Measurements from ENCODE around the gene SWSAP1.

SWSAP1 gene

DNA sequence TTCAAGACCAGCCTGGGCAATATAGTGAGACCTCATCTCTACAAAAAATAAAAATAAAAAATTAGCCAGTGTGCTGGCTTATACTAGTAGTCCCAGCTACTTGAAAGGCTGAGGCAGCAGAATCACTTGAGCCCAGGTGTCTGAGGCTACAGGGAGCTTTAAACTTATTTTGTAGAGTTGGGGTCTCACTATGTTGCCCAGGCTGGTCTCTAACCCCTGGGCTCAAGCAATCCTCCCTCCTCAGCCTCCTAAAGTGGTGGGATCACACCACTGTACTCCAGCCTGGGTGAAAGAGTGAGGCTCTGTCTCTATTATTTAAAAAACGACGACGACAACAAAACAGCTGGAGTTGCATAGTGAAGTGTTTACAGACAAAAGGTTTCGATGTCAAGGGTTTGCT is 43.0 kb upstream of the SWSAP1 start:
- TF ChIP-seq FOXP2 (optimal IDR thresholded peaks at IDR 0.05; ENCODE audit: borderline replicate concordance, extremely low read depth, extremely low read length, insufficient read depth): no peak
- TF ChIP-seq SIN3A (IDR thresholded peaks at IDR 0.05; ENCODE audit: borderline replicate concordance, insufficient read depth, low read length): no peak
- TF ChIP-seq POLR2AphosphoS5 (IDR thresholded peaks at IDR 0.05; ENCODE audit: low read depth, low read length): no peak
- no peak for TF ChIP-seq TAF1 (IDR thresholded peaks at IDR 0.05; ENCODE audit: borderline replicate concordance, insufficient read depth, low read length)
- TF ChIP-seq, protein P1, sequence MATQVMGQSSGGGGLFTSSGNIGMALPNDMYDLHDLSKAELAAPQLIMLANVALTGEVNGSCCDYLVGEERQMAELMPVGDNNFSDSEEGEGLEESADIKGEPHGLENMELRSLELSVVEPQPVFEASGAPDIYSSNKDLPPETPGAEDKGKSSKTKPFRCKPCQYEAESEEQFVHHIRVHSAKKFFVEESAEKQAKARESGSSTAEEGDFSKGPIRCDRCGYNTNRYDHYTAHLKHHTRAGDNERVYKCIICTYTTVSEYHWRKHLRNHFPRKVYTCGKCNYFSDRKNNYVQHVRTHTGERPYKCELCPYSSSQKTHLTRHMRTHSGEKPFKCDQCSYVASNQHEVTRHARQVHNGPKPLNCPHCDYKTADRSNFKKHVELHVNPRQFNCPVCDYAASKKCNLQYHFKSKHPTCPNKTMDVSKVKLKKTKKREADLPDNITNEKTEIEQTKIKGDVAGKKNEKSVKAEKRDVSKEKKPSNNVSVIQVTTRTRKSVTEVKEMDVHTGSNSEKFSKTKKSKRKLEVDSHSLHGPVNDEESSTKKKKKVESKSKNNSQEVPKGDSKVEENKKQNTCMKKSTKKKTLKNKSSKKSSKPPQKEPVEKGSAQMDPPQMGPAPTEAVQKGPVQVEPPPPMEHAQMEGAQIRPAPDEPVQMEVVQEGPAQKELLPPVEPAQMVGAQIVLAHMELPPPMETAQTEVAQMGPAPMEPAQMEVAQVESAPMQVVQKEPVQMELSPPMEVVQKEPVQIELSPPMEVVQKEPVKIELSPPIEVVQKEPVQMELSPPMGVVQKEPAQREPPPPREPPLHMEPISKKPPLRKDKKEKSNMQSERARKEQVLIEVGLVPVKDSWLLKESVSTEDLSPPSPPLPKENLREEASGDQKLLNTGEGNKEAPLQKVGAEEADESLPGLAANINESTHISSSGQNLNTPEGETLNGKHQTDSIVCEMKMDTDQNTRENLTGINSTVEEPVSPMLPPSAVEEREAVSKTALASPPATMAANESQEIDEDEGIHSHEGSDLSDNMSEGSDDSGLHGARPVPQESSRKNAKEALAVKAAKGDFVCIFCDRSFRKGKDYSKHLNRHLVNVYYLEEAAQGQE (IDR thresholded peaks at IDR 0.05; ENCODE audit: insufficient read depth in 1 of 2, low read depth in 2 of 2, low read length in 2 of 2): no peak

DNA sequence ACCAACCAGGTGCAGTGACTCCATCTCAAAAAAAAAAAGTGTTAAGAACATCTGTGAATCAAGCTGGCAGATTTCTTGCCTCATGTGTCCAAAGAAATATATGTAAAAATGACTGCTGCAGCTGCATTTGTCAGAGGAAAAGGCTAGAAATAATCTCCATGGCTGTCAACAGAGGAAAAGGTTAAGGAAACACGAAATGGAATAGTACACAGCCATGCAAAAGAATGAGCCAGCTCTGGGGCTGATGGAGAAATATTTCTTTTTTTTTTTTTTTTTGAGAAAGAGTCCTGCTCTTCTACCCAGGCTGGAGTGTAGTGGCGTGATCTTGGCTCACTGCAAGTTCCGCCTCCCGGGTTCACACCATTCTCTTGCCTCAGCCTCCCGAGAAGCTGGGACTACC is 41.6 kb upstream of the SWSAP1 start:
- TF ChIP-seq POLR2AphosphoS5 (IDR thresholded peaks at IDR 0.05; ENCODE audit: low read depth, low read length) (no peak), TAF1 (IDR thresholded peaks at IDR 0.05; ENCODE audit: borderline replicate concordance, insufficient read depth, low read length) (no peak), FOXP2 (optimal IDR thresholded peaks at IDR 0.05; ENCODE audit: borderline replicate concordance, extremely low read depth, extremely low read length, insufficient read depth) (no peak), SIN3A (IDR thresholded peaks at IDR 0.05; ENCODE audit: borderline replicate concordance, insufficient read depth, low read length) (no peak)
- TF ChIP-seq, protein P1 (IDR thresholded peaks at IDR 0.05; ENCODE audit: insufficient read depth in 1 of 2, low read depth in 2 of 2, low read length in 2 of 2): no peak

DNA sequence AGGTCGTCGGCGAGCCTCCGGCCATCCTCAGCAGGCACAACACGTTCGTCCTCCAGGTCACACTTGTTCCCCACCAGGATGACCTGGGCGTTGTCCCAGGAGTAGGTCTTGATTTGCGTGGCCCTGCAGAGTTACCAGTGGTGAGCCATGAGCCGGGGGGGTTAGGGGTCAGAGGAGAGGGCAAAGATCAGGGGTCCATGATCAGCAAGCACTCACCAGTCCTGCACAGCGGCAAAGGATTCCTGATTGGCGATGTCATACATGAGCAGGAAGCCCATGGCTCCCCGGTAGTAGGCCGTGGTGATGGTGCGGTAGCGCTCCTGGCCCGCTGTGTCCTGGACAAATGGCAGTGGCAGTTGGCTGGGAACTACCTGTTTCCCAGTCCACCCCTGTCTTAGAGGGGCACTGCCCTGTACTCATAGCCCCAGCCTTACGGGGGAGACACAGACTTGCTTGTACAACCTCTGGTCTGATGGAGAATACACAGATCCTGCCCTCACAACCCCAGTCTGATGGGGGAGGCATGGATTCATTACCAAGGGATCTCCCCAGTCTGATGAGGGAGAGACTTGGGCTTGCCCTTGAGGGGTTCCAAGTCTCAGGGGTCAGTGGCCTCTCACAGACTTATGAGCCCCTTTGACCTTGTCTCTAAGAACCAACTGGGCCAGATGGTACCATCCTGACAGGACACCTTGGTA is 38.9 kb upstream of the SWSAP1 start:
- TF ChIP-seq TAF1 (IDR thresholded peaks at IDR 0.05; ENCODE audit: borderline replicate concordance, insufficient read depth, low read length) (no peak), SIN3A (IDR thresholded peaks at IDR 0.05; ENCODE audit: borderline replicate concordance, insufficient read depth, low read length) (no peak)
- TF ChIP-seq, protein P1 (IDR thresholded peaks at IDR 0.05; ENCODE audit: insufficient read depth in 1 of 2, low read depth in 2 of 2, low read length in 2 of 2): no peak

DNA sequence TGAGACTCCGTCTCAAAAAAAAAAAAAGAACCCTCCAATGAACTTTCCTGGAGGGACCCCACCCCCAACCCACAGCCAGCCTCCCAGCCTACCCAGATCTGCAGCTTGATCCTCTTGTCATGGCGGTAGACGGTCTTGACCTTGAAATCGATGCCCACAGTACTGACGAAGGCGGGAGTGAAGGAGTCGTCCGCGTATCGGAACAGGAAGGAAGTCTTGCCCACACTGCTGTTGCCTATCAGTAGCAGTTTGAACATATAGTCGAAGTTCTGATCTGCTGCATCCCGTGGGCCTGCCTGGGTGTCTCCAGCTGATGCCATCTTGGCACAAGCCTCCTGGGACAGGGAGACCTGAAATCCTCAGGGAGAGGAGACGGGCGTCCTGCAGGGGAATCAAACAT is 37.4 kb upstream of the SWSAP1 start:
- TF ChIP-seq, protein P1 (IDR thresholded peaks at IDR 0.05; ENCODE audit: insufficient read depth in 1 of 2, low read depth in 2 of 2, low read length in 2 of 2): no peak
- no peak for TF ChIP-seq FOXP2 (optimal IDR thresholded peaks at IDR 0.05; ENCODE audit: borderline replicate concordance, extremely low read depth, extremely low read length, insufficient read depth)
- TF ChIP-seq TAF1 (IDR thresholded peaks at IDR 0.05; ENCODE audit: borderline replicate concordance, insufficient read depth, low read length): no peak
- TF ChIP-seq POLR2AphosphoS5 (IDR thresholded peaks at IDR 0.05; ENCODE audit: low read depth, low read length): no peak

DNA sequence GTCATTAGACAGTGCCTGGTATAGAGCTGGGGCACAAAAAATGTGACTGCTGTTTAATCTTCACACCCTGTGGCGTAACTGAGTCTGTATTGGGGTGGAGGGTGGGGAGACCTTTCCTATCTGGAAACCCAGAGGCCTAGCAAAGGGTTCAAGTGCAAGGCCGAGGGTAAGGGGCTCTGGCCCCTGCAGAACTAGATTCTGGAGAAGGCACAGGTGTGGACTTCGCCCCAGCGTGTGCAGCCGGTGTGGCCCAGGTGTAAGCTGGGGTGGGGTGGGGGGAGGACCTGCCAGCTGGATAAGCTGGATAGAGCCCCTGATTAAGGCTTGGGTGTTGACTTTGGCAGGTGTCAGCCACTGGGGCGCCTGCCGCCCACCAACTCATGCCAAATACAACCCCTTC is 36.3 kb upstream of the SWSAP1 start:
- TF ChIP-seq POLR2AphosphoS5 (IDR thresholded peaks at IDR 0.05; ENCODE audit: low read depth, low read length): no peak
- no peak for TF ChIP-seq TAF1 (IDR thresholded peaks at IDR 0.05; ENCODE audit: borderline replicate concordance, insufficient read depth, low read length)
- no peak for TF ChIP-seq FOXP2 (optimal IDR thresholded peaks at IDR 0.05; ENCODE audit: borderline replicate concordance, extremely low read depth, extremely low read length, insufficient read depth)
- TF ChIP-seq, protein P1 (IDR thresholded peaks at IDR 0.05; ENCODE audit: insufficient read depth in 1 of 2, low read depth in 2 of 2, low read length in 2 of 2): no peak
- no peak for TF ChIP-seq SIN3A (IDR thresholded peaks at IDR 0.05; ENCODE audit: borderline replicate concordance, insufficient read depth, low read length)

Measured in PFSK-1 (cell line).